K562 (cell line): Measurements from ENCODE around the gene CEP70. TPM values are rescaled to one million over a fixed set of nuclear protein-coding genes. Genes with fewer than 3 reads are reported as not detected.

ENCODE experiments used
- ATAC-seq: fragments of 200-7000 bp; cut with Tn5 transposase; 3 replicates; pipeline ENCODE4 v1.9.1; 2020; ENCODE audit warnings: moderate library complexity
- BruUV-seq: library from RNA; stranded (reverse); fragments of 400-500 nt; replicated peaks from 2 replicates; lab custom pipeline; 2021; lab: Mats Ljungman, UMichigan
- CTCF ChIA-PET: fragments of 300-600 bp; formaldehyde crosslinking; extraction: SDS; loops from one replicate; lab custom pipeline; 2021; ENCODE audit warnings: low intra/inter-chr PET ratio; lab: Yijun Ruan, JAX
- POLR2A ChIA-PET: fragments of 300-600, 350-650 bp; sonication (Branson Sonifier 250); formaldehyde crosslinking; extraction: SDS; loops from one replicate; lab custom pipeline; 2021; ENCODE audit warnings: antibody characterized with exemption, inconsistent platforms; lab: Yijun Ruan, JAX
- DNase-seq, 4 experiments: peaks; one replicate each; pipeline versions ENCODE4 v3.0.0 to v3.0.0-alpha.2; 2011 to 2018; ENCODE audit warnings: low spot score in 3 of 4, mixed read lengths in 3 of 4; ENCODE audit errors: extremely low read depth in 1 of 4
- FAIRE-seq: peaks from 2 replicates; lab custom pipeline; 2011; peaks lifted over from hg19 to GRCh38; lab: Jason Lieb, UNC
- H2AFZ ChIP-seq: 2 replicates; pipeline ENCODE4 v1.6.0; 2011; ENCODE audit warnings: low read depth, low read length, control low read depth, inconsistent platforms
- H3K27ac ChIP-seq: fragments of 200-600 bp; 3 replicates; pipeline ENCODE4 v1.8.0; 2011; ENCODE audit warnings: low read depth, mild to moderate bottlenecking, control low read depth, inconsistent platforms, low read length, moderate library complexity, mixed read lengths; ENCODE audit errors: extremely low read depth
- H3K27me3 ChIP-seq, 2 experiments: fragments of 300-600 bp in 1 of 2; 2 replicates in 1 of 2; 3 replicates in 1 of 2; pipeline versions ENCODE4 v1.6.0 to v1.8.0; 2011; ENCODE audit warnings: inconsistent platforms in 2 of 2, low read length in 2 of 2, mild to moderate bottlenecking in 1 of 2, mixed read lengths in 1 of 2, moderate library complexity in 1 of 2; ENCODE audit not compliant: control insufficient read depth in 2 of 2, insufficient read depth in 2 of 2
- H3K36me3 ChIP-seq: fragments of 300-600 bp; 3 replicates; pipeline ENCODE4 v1.8.0; 2011; ENCODE audit warnings: mild to moderate bottlenecking, low read length, inconsistent platforms; ENCODE audit not compliant: control insufficient read depth, insufficient read depth
- H3K4me1 ChIP-seq, 2 experiments: fragments of 200-600 bp in 1 of 2; replicated peaks in 1 of 2; 2 replicates in 1 of 2; 3 replicates in 1 of 2; pipeline versions ENCODE4 v1.5.1 to v1.8.0; 2011; ENCODE audit warnings: inconsistent platforms in 2 of 2, low read length in 2 of 2, mild to moderate bottlenecking in 1 of 2, mixed read lengths in 1 of 2, moderate library complexity in 1 of 2; ENCODE audit not compliant: control insufficient read depth in 2 of 2, insufficient read depth in 2 of 2
- H3K4me2 ChIP-seq: 2 replicates; pipeline ENCODE4 v1.6.1; 2011; ENCODE audit warnings: low read length, control low read depth, inconsistent platforms, mixed read lengths; ENCODE audit not compliant: insufficient read depth
- H3K4me3 ChIP-seq: fragments of 200-600 bp; sonication (generic), shearing (Covaris generic); 2 replicates; pipeline ENCODE4 v1.5.1; 2016; ENCODE audit warnings: control low read depth, inconsistent platforms
- H3K79me2 ChIP-seq: fragments of 200-600 bp; 3 replicates; pipeline ENCODE4 v1.8.0; 2011; ENCODE audit warnings: low read length, inconsistent platforms; ENCODE audit not compliant: control insufficient read depth, insufficient read depth
- H3K9ac ChIP-seq, 2 experiments: 2 replicates each; pipeline versions ENCODE4 v1.6.0 to v1.6.1; 2011; ENCODE audit warnings: low read depth in 2 of 2, low read length in 2 of 2, control low read depth in 1 of 2, inconsistent platforms in 1 of 2, mild to moderate bottlenecking in 1 of 2, mixed read lengths in 1 of 2; ENCODE audit not compliant: insufficient read depth in 1 of 2
- H3K9me1 ChIP-seq: one replicate; pipeline ENCODE4 v1.6.0; 2011; ENCODE audit warnings: inconsistent platforms, mild to moderate bottlenecking, low read length, moderate library complexity; ENCODE audit not compliant: control insufficient read depth, insufficient read depth
- H3K9me3 ChIP-seq: replicated peaks from 2 replicates; pipeline ENCODE4 v1.5.1; 2011; ENCODE audit warnings: low read depth, low read length, inconsistent platforms; ENCODE audit not compliant: control insufficient read depth, insufficient read depth
- H4K20me1 ChIP-seq: replicated peaks from 2 replicates; pipeline ENCODE4 v1.6.1; 2011; ENCODE audit warnings: low read length, inconsistent platforms, mixed read lengths; ENCODE audit not compliant: control insufficient read depth, insufficient read depth
- MAFG ChIP-seq: fragments of 450-650 bp; conservative IDR thresholded peaks from 2 replicates; pipeline ENCODE4 v1.6.1; 2016; ENCODE audit warnings: missing genetic modification characterization, missing compliant biosample characterization
- NCOA2 ChIP-seq, 2 experiments: fragments of 450-650 bp; IDR thresholded peaks; 2 replicates each; pipeline ENCODE4 v1.6.1; 2018; ENCODE audit warnings: mild to moderate bottlenecking in 2 of 2, moderate library complexity in 1 of 2; ENCODE audit not compliant: partially characterized antibody in 2 of 2
- POLR2A ChIP-seq: fragments of 450-650 bp; conservative IDR thresholded peaks from 2 replicates; pipeline ENCODE4 v1.6.1; 2016
- SFPQ ChIP-seq: fragments of 200-400 bp; formaldehyde crosslinking; IDR thresholded peaks from 2 replicates; pipeline ENCODE4 v1.6.1; 2017; ENCODE audit warnings: mild to moderate bottlenecking, low read depth, low read length, moderate library complexity
- TEAD4 ChIP-seq, 2 experiments: sonication (generic) in 1 of 2; formaldehyde crosslinking in 1 of 2; IDR thresholded peaks; 2 replicates each; pipeline versions ENCODE4 v1.6.1 to v1.8.0; 2012 to 2022; ENCODE audit warnings: borderline replicate concordance in 1 of 2, inconsistent platforms in 1 of 2, low read length in 1 of 2, mild to moderate bottlenecking in 1 of 2, missing genetic modification reagents in 1 of 2
- WGBS: fragments of 100-300 bp; shearing (Covaris generic); methylation state at CpG from one replicate; pipeline ENCODE4 v1.1.6; 2016; ENCODE audit warnings: low coverage, mixed read lengths; ENCODE audit not compliant: insufficient coverage; ENCODE audit errors: missing lambda C conversion rate; 5-methylcytosine and 5-hydroxymethylcytosine counted together
- in situ Hi-C: fragments of 300-500 bp; cut with MboI; formaldehyde crosslinking; loops from 4 replicates; pipeline ENCODE4 v1.15.0; 2018; ENCODE audit warnings: inconsistent platforms, mixed read lengths
- intact Hi-C: fragments of 100-400 bp; cut with micrococcal nuclease; formaldehyde crosslinking; loops from 2 replicates; pipeline ENCODE4 v1.14.2; 2022
- polyA plus RNA-seq, 8 experiments: library from polyadenylated mRNA; depleted of rRNA in 4 of 8; stranded (reverse) in 5 of 8; unstranded in 3 of 8; fragments of >200 nt; fragmentation: Nextera tagmentation in 2 of 8; fragmentation: Illumina TruSeq in 1 of 8; extraction: Ambion mirVana in 2 of 8; extraction: Trizol in 1 of 8; gene quantifications; 2 replicates each; pipeline versions ENCODE4 v1.2.1 to v1.2.3, GENCODE V29; 2011 to 2014; ENCODE audit warnings: inconsistent platforms in 1 of 8, missing spikeins in 1 of 8
- total RNA-seq, 7 experiments: library from RNA; depleted of rRNA in 6 of 7; stranded (reverse); fragments of >200 nt in 6 of 7; fragmentation: Illumina TruSeq in 2 of 7; extraction: Trizol in 2 of 7; gene quantifications; 2 replicates each; pipeline versions ENCODE4 v1.2.1 to v1.2.3, GENCODE V29; 2011 to 2021; ENCODE audit warnings: low replicate concordance in 1 of 7

Gene CEP70
- total and polyA plus RNA-seq, 9 of the 15 experiments (the other 6 are each of a cell fraction or from before 2014, with no cell fraction given) = 16.1 to 31.5 (median 23.4) TPM

- WGBS = 78% methylated on average over 1 of the region's 1 CpG
- H3K27me3 ChIP-seq = no peaks in the 10 kb centered on the region
- no peaks in the 10 kb centered on the region for H3K9me1 ChIP-seq
- DNase-seq (no peak), FAIRE-seq (no peak), ATAC-seq (no peak)
- no peak overlapping the region for H3K9ac ChIP-seq
- peaks cover 4% of the 10 kb centered on the region; the same call in 1 of the 3 replicates for H3K36me3 ChIP-seq
- no peaks in the 10 kb centered on the region for H3K4me1 ChIP-seq
- BruUV-seq = no TSS peak
- H3K4me3 ChIP-seq = no peak overlapping the region
- no peak overlapping the region for H2AFZ ChIP-seq
- intact Hi-C loops (no loop called here), in situ Hi-C loops (no loop called here)
- H3K79me2 ChIP-seq = no peaks in the 10 kb centered on the region
- H4K20me1 ChIP-seq = no peaks in the 10 kb centered on the region
- POLR2A ChIA-PET = no interaction called here
- CTCF ChIA-PET = no interaction called here
- H3K9me3 ChIP-seq = no peaks in the 10 kb centered on the region
- no peak overlapping the region for H3K4me2 ChIP-seq
- TF ChIP-seq MAFG (tag) (no peak), POLR2A (no peak), TEAD4 (IDR thresholded peaks at IDR 0.05; ENCODE audit: low read length) (no peak), TEAD4 (CRISPR knock-in tag; IDR thresholded peaks at IDR 0.05; ENCODE audit: borderline replicate concordance) (no peak), NCOA2 (IDR thresholded peaks at IDR 0.05; ENCODE audit: partially characterized antibody in 2 of 2) (no peak), SFPQ (no peak)
- H3K27ac ChIP-seq = no peak overlapping the region
Measured at GRCh38 chr3:138544546-138544945, 49.5 kb downstream of the CEP70 start.
